HL-60 (cell line): ENCODE data around the gene ZACN.

Source experiments
- DNase-seq, 2 experiments: peaks; one replicate each; pipeline ENCODE4 v3.0.0-alpha.2; 2010 to 2020; ENCODE audit warnings: low read depth in 1 of 2, low spot score in 1 of 2
- H3K27ac ChIP-seq: fragments of 250-450 bp; sonication (Bioruptor Pico); replicated peaks from 2 replicates; pipeline ENCODE4 v1.5.1; 2020; ENCODE audit warnings: mild to moderate bottlenecking, moderate library complexity
- H3K27me3 ChIP-seq: fragments of 250-450 bp; sonication (Bioruptor Pico); 2 replicates; pipeline ENCODE4 v1.5.1; 2021; ENCODE audit warnings: mild to moderate bottlenecking, moderate library complexity; ENCODE audit not compliant: insufficient read depth, poor library complexity, severe bottlenecking
- H3K4me3 ChIP-seq: replicated peaks from 2 replicates; pipeline ENCODE4 v1.5.1; 2011; ENCODE audit warnings: mild to moderate bottlenecking, control low read depth, low read length; ENCODE audit not compliant: insufficient read depth
- GABPA ChIP-seq: IDR thresholded peaks from 2 replicates; pipeline ENCODE4 v1.6.1; 2012; ENCODE audit warnings: low read depth
- POLR2AphosphoS5 ChIP-seq: IDR thresholded peaks from 2 replicates; pipeline ENCODE4 v1.6.1; 2012; ENCODE audit warnings: low read depth
- REST ChIP-seq: IDR thresholded peaks from 2 replicates; pipeline ENCODE4 v1.6.1; 2012; ENCODE audit warnings: low read depth; ENCODE audit not compliant: insufficient replicate concordance
- SPI1 ChIP-seq: IDR thresholded peaks from 2 replicates; pipeline ENCODE4 v1.6.1; 2012; ENCODE audit warnings: low read depth, mild to moderate bottlenecking, borderline replicate concordance
- TF ChIP-seq, protein P1 (sequence below): IDR thresholded peaks from one replicate; pipeline ENCODE4 v1.5.1; 2011; ENCODE audit warnings: low read length, control low read depth, inconsistent platforms; ENCODE audit not compliant: insufficient read depth

The ZACN gene

GRCh38 chr17:76049239-76049638, 29.7 kb upstream of the ZACN start:
- no peak overlapping the region for H3K4me3 ChIP-seq
- no peaks in the 10 kb centered on the region for H3K27me3 ChIP-seq
- DNase-seq: no peak
- TF ChIP-seq GABPA (no peak), POLR2AphosphoS5 (no peak), REST (no peak), SPI1 (no peak)
- TF ChIP-seq, protein P1, sequence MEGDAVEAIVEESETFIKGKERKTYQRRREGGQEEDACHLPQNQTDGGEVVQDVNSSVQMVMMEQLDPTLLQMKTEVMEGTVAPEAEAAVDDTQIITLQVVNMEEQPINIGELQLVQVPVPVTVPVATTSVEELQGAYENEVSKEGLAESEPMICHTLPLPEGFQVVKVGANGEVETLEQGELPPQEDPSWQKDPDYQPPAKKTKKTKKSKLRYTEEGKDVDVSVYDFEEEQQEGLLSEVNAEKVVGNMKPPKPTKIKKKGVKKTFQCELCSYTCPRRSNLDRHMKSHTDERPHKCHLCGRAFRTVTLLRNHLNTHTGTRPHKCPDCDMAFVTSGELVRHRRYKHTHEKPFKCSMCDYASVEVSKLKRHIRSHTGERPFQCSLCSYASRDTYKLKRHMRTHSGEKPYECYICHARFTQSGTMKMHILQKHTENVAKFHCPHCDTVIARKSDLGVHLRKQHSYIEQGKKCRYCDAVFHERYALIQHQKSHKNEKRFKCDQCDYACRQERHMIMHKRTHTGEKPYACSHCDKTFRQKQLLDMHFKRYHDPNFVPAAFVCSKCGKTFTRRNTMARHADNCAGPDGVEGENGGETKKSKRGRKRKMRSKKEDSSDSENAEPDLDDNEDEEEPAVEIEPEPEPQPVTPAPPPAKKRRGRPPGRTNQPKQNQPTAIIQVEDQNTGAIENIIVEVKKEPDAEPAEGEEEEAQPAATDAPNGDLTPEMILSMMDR: no peak
- H3K27ac ChIP-seq: no peak overlapping the region

GRCh38 chr17:76049836-76050537, 29.0 kb upstream of the ZACN start:
- no peaks in the 10 kb centered on the region for H3K27me3 ChIP-seq
- no peak overlapping the region for H3K27ac ChIP-seq
- H3K4me3 ChIP-seq: no peak overlapping the region
- DNase-seq: no peak
- TF ChIP-seq SPI1 (no peak), POLR2AphosphoS5 (no peak), GABPA (no peak), REST (no peak)
- TF ChIP-seq, protein P1: no peak

GRCh38 chr17:76050538-76051467, 28.2 kb upstream of the ZACN start:
- no peak for DNase-seq
- no peak overlapping the region for H3K4me3 ChIP-seq
- no peak overlapping the region for H3K27ac ChIP-seq

More at GRCh38 chr17:76050538-76051467, 28.2 kb upstream of the ZACN start:
- TF ChIP-seq REST: no peak
- TF ChIP-seq, protein P1: no peak
- no peak for TF ChIP-seq SPI1
- no peak for TF ChIP-seq POLR2AphosphoS5
- TF ChIP-seq GABPA: no peak
- H3K27me3 ChIP-seq: no peaks in the 10 kb centered on the region
